Mesendoderm (in vitro differentiated cells): ENCODE data around the gene EARS2.

Experiments used
- DNase-seq: peaks from one replicate; pipeline ENCODE4 v3.0.0; 2013
- H2AK5ac ChIP-seq: 2 replicates; pipeline ENCODE4 v1.6.1; 2013; ENCODE audit warnings: low read length, inconsistent platforms
- H2BK120ac ChIP-seq: 2 replicates; pipeline ENCODE4 v1.6.1; 2013; ENCODE audit warnings: low read depth, mild to moderate bottlenecking, low read length, moderate library complexity, mixed read lengths
- H2BK15ac ChIP-seq: replicated peaks from 2 replicates; pipeline ENCODE4 v1.6.1; 2013; ENCODE audit warnings: low read depth, mild to moderate bottlenecking, moderate library complexity
- H2BK5ac ChIP-seq: 2 replicates; pipeline ENCODE4 v1.6.1; 2013; ENCODE audit warnings: low read length, inconsistent platforms
- H3K18ac ChIP-seq: 2 replicates; pipeline ENCODE4 v1.6.1; 2013; ENCODE audit warnings: mild to moderate bottlenecking, low read length, mixed read lengths
- H3K23ac ChIP-seq: one replicate; pipeline ENCODE4 v1.6.1; 2013; ENCODE audit warnings: low read length
- H3K27ac ChIP-seq: 2 replicates; pipeline ENCODE4 v1.5.1; 2013; ENCODE audit warnings: low read depth, mild to moderate bottlenecking, inconsistent platforms, low read length, moderate library complexity
- H3K27me3 ChIP-seq: 2 replicates; pipeline ENCODE4 v1.6.1; 2013; ENCODE audit warnings: low read length, control low read depth, mild to moderate bottlenecking, inconsistent platforms; ENCODE audit not compliant: insufficient read depth, poor library complexity
- H3K36me3 ChIP-seq: 2 replicates; pipeline ENCODE4 v1.6.1; 2013; ENCODE audit warnings: low read length, inconsistent platforms; ENCODE audit not compliant: control insufficient read depth, insufficient read depth
- H3K4ac ChIP-seq: one replicate; pipeline ENCODE4 v1.6.1; 2013; ENCODE audit warnings: low read depth, mild to moderate bottlenecking, low read length, moderate library complexity
- H3K4me1 ChIP-seq: 2 replicates; pipeline ENCODE4 v1.6.1; 2013; ENCODE audit warnings: low read depth, low read length, inconsistent platforms; ENCODE audit not compliant: control insufficient read depth
- H3K4me2 ChIP-seq: 2 replicates; pipeline ENCODE4 v1.6.1; 2013; ENCODE audit warnings: low read length
- H3K4me3 ChIP-seq: 2 replicates; pipeline ENCODE4 v1.5.1; 2013; ENCODE audit warnings: mild to moderate bottlenecking, low read length
- H3K56ac ChIP-seq: one replicate; pipeline ENCODE4 v1.6.1; 2013; ENCODE audit warnings: low read length
- H3K79me1 ChIP-seq: 2 replicates; pipeline ENCODE4 v1.6.1; 2013; ENCODE audit warnings: low read length, inconsistent platforms
- H3K79me2 ChIP-seq: 2 replicates; pipeline ENCODE4 v1.6.1; 2013; ENCODE audit warnings: mild to moderate bottlenecking, low read length; ENCODE audit not compliant: control insufficient read depth, insufficient read depth
- H3K9ac ChIP-seq: 2 replicates; pipeline ENCODE4 v1.6.1; 2013; ENCODE audit warnings: low read length, inconsistent platforms
- H4K5ac ChIP-seq: one replicate; pipeline ENCODE4 v1.6.1; 2013; ENCODE audit warnings: low read length
- H4K8ac ChIP-seq: one replicate; pipeline ENCODE4 v1.6.1; 2013; ENCODE audit warnings: low read depth, mild to moderate bottlenecking, control low read depth, low read length, moderate library complexity
- WGBS: extraction: QIAGEN DNeasy Blood & Tissue Kit; methylation state at CpG from one replicate; pipeline ENCODE4 v1.1.7; 2013; ENCODE audit warnings: low lambda C conversion rate, missing lambda C conversion rate; ENCODE audit not compliant: insufficient coverage; ENCODE audit errors: extremely low coverage; 5-methylcytosine and 5-hydroxymethylcytosine counted together

EARS2 gene

DNA sequence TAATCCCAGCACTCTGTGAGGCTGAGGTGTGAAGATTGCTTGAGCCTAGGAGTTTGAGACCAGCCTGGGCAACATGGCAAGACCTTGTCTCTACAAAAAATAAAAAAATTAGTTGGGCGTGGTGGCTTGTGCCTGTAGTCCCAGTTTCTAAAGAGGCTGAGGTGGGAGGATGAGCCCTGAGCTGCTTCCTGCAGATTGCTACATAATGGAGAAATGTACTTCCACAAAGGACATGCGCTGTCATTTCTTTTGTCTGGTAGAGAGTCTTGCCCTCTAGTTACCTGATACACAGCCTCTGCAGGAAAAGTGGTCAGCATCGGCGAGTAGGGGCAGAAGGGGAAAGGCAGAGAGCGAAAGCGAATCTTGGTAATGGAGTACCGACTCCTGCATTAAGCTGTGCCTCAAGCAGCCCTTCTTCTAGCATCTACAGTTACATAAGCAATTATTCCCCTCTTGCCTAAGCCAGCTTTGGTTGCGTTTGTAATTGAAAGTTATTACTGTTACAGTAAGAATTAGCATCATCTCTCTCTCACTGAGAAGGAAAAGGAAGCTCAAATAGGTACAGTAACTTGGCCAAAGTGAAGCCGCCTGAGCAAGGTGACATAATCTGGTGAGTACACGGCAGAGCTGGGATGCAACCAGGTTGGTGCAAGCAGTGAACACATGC lies 28.4 kb downstream of the EARS2 start:
- no peak overlapping the region for H3K56ac ChIP-seq
- H2BK120ac ChIP-seq: no peak overlapping the region
- no peaks in the 10 kb centered on the region for H3K4me1 ChIP-seq
- no peak overlapping the region for H3K4me3 ChIP-seq
- no peaks in the 10 kb centered on the region for H3K79me2 ChIP-seq
- no peak for DNase-seq
- H3K36me3 ChIP-seq: peaks cover 8% of the 10 kb centered on the region
- no peak overlapping the region for H3K4ac ChIP-seq
- H3K27ac ChIP-seq: no peak overlapping the region
- no peak overlapping the region for H2BK15ac ChIP-seq
- no CpG with 5 or more reads among the region's 10 CpGs for WGBS
- H3K18ac ChIP-seq: no peak overlapping the region
- H2AK5ac ChIP-seq: no peak overlapping the region
- no peak overlapping the region for H3K9ac ChIP-seq
- no peak overlapping the region for H3K4me2 ChIP-seq
- H3K79me1 ChIP-seq: no peaks in the 10 kb centered on the region
- H4K5ac ChIP-seq: no peak overlapping the region
- no peaks in the 10 kb centered on the region for H3K27me3 ChIP-seq
- H3K23ac ChIP-seq: no peak overlapping the region
- H4K8ac ChIP-seq: no peak overlapping the region
- H2BK5ac ChIP-seq: no peak overlapping the region

DNA sequence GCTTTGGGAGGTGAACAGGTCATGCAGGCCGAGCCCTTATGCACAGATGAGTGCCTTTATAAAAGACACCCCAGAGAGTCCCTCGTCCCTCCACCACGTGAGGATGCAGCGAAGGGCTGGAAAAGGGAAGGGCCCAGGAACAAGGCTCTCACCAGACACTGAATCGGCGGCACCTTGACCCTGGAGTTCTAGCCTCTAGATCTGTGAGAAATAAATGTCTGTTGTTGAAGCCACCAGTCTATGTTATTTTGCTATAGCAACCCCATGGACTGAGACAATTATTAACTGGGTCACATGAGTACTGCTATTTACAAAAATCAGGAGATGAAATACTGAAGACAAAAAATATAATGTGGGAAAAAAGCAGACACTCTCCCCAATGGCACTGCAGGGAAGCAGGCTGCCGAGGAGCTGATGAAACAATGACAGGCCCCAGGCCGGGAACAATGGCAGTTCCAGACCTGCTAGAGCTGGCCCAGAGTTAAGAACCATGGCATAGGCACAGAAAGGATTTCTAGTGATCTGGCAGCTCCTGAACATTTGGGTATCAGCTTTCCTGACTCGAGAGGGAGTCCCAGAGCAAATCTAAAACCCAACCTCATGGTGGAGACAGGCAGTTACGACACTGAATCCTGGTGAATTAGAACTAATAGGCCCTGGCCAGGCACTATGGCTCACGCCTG lies 29.0 kb downstream of the EARS2 start:
- Histone ChIP-seq H3K56ac (no peak overlapping the region), H3K27ac (no peak overlapping the region), H3K4me3 (no peak overlapping the region), H4K8ac (no peak overlapping the region), H3K9ac (no peak overlapping the region), H3K79me1 (no peaks in the 10 kb centered on the region), H4K5ac (no peak overlapping the region), H2BK120ac (no peak overlapping the region), H2AK5ac (no peak overlapping the region), H3K23ac (no peak overlapping the region), H2BK5ac (no peak overlapping the region), H3K4me2 (no peak overlapping the region), H3K4ac (no peak overlapping the region), H3K36me3 (peaks cover 8% of the 10 kb centered on the region), H3K4me1 (no peaks in the 10 kb centered on the region), H2BK15ac (no peak overlapping the region), H3K27me3 (no peaks in the 10 kb centered on the region), H3K79me2 (no peaks in the 10 kb centered on the region), H3K18ac (no peak overlapping the region)
- no CpG with 5 or more reads among the region's 11 CpGs for WGBS
- DNase-seq: peak; percentile 17

DNA sequence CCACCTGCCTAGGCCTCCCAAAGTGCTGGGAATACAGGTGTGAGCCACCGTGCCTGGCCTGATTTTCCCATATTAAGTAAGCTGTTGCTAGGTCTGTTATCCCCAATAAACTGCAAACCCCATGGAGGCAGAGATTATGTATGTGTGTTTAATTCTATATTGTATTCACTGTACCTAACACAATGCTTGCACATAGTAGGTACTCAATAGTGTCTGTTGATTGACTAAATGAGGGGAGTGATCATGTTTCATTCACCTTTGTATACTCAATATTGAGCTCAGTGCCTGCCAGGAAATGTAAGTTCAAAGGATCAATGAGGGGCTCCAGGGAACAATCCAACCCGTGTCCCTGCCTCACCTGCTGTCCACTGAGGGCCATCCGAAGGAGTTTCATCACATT lies 32.3 kb downstream of the EARS2 start:
- H4K8ac ChIP-seq: no peak overlapping the region
- peaks cover 9% of the 10 kb centered on the region for H3K36me3 ChIP-seq
- H4K5ac ChIP-seq: no peak overlapping the region
- no peak overlapping the region for H2AK5ac ChIP-seq
- WGBS: no CpG with 5 or more reads among the region's 3 CpGs
- no peak overlapping the region for H2BK5ac ChIP-seq
- H3K27ac ChIP-seq: no peak overlapping the region
- no peaks in the 10 kb centered on the region for H3K79me2 ChIP-seq
- no peak overlapping the region for H3K4ac ChIP-seq
- H3K27me3 ChIP-seq: no peaks in the 10 kb centered on the region
- no peak overlapping the region for H3K9ac ChIP-seq
- no peak for DNase-seq
- H3K79me1 ChIP-seq: no peaks in the 10 kb centered on the region
- no peak overlapping the region for H3K23ac ChIP-seq
- H3K4me2 ChIP-seq: no peak overlapping the region
- no peak overlapping the region for H3K18ac ChIP-seq
- no peak overlapping the region for H2BK120ac ChIP-seq
- no peak overlapping the region for H3K4me3 ChIP-seq
- H2BK15ac ChIP-seq: no peak overlapping the region
- no peaks in the 10 kb centered on the region for H3K4me1 ChIP-seq
- no peak overlapping the region for H3K56ac ChIP-seq

DNA sequence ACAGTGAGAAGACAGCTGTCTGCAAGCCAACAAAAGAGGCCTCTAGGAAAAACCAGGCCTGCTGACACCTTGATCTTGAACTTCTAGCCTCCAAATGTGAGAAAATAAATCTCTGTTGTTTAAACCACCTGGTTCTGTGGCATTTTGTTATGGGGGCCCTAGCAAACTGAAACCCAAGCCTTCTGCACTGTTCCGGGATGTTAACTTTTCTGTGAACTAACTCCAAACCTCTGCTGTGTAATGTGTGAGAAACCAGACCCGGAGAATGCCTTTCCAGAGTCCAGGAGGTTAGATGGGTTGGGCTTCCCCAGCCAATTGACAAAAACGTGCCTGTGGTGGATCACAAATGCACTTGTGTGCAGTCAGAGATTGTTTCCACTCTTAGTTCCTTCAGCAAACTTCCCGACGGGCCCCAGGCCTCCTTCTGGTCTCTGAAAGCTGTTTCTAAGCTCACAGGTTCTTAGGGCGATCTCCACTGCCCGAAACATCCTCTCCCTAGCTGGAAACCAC lies 33.2 kb downstream of the EARS2 start:
- Histone ChIP-seq H3K36me3 (peaks cover 9% of the 10 kb centered on the region), H3K56ac (no peak overlapping the region), H2BK15ac (no peak overlapping the region), H3K4me3 (no peak overlapping the region), H3K27me3 (no peaks in the 10 kb centered on the region), H2AK5ac (no peak overlapping the region), H4K5ac (no peak overlapping the region), H2BK120ac (no peak overlapping the region), H3K79me1 (no peaks in the 10 kb centered on the region), H3K4me1 (no peaks in the 10 kb centered on the region), H3K27ac (no peak overlapping the region), H3K18ac (no peak overlapping the region), H3K23ac (no peak overlapping the region), H3K4ac (no peak overlapping the region), H3K4me2 (no peak overlapping the region), H4K8ac (no peak overlapping the region), H3K9ac (no peak overlapping the region), H3K79me2 (no peaks in the 10 kb centered on the region), H2BK5ac (no peak overlapping the region)
- WGBS: no CpG with 5 or more reads among the region's 7 CpGs
- no peak for DNase-seq

DNA sequence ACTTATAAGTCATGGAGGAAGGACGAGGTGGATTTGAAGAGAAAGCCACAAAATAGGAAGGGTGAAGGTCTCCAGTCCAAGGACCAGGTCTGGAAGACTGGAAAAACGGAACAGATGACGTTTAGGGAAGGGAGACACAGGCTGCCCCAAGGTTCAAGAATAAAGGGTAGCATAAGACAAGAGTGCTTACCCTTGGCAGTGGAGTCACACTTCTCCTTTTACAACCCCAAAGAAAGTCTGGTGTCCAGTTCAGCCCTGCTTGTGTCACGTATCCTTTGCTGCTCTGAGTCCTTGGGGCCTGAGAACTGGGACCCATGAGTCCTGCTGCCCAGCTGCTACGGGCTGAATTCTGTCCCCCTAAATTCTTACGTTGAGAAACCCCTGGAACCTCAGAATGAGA lies 33.8 kb downstream of the EARS2 start:
- Histone ChIP-seq H3K4ac (no peak overlapping the region), H3K79me1 (no peaks in the 10 kb centered on the region), H3K79me2 (no peaks in the 10 kb centered on the region), H3K27ac (no peak overlapping the region), H3K4me2 (no peak overlapping the region), H3K4me1 (no peaks in the 10 kb centered on the region), H2BK120ac (no peak overlapping the region), H3K18ac (no peak overlapping the region), H4K5ac (no peak overlapping the region), H3K4me3 (no peak overlapping the region), H3K9ac (no peak overlapping the region), H2BK15ac (no peak overlapping the region), H3K36me3 (peaks cover 7% of the 10 kb centered on the region), H2BK5ac (no peak overlapping the region), H4K8ac (no peak overlapping the region), H3K23ac (no peak overlapping the region), H2AK5ac (no peak overlapping the region), H3K27me3 (no peaks in the 10 kb centered on the region), H3K56ac (no peak overlapping the region)
- no CpG with 5 or more reads among the region's 6 CpGs for WGBS
- no peak for DNase-seq
